Activated naive CD8-positive, alpha-beta T cell treated with anti-CD3 and anti-CD28 coated beads, Interleukin-2, amount 50 U/mL, for 24 hours (primary cell): ENCODE data around the gene EDRF1.

Source experiments
- ATAC-seq: fragments of 150-1000 bp; cut with Tn5 transposase; one replicate; pipeline ENCODE4 v1.10.0; 2021
- DNase-seq: peaks from one replicate; pipeline ENCODE4 v3.0.0; 2021
- H3K27ac Mint-ChIP-seq: one replicate; pipeline ENCODE4 v1.8.0; 2021; ENCODE audit warnings: mild to moderate bottlenecking, mixed read lengths
- H3K27me3 Mint-ChIP-seq: one replicate; pipeline ENCODE4 v1.8.0; 2021; ENCODE audit warnings: mixed read lengths
- H3K36me3 Mint-ChIP-seq: one replicate; pipeline ENCODE4 v1.8.0; 2021; ENCODE audit warnings: low read depth, mixed read lengths
- H3K4me1 Mint-ChIP-seq: one replicate; pipeline ENCODE4 v1.8.0; 2021; ENCODE audit warnings: mixed read lengths
- H3K4me3 Mint-ChIP-seq: one replicate; pipeline ENCODE4 v1.8.0; 2021; ENCODE audit warnings: mild to moderate bottlenecking, moderate library complexity, mixed read lengths
- H3K9me3 Mint-ChIP-seq: one replicate; pipeline ENCODE4 v1.8.0; 2021; ENCODE audit warnings: mixed read lengths

The EDRF1 gene

GRCh38 chr10:125782616-125783015, 63.1 kb downstream of the EDRF1 start:
- H3K9me3 Mint-ChIP-seq, result no peaks in the 10 kb centered on the region
- H3K36me3 Mint-ChIP-seq, result no peaks in the 10 kb centered on the region
- no peak overlapping the region for H3K4me3 Mint-ChIP-seq

GRCh38 chr10:125783408-125783807, 63.9 kb downstream of the EDRF1 start:
- Mint-ChIP-seq H3K4me3 (no peak overlapping the region), H3K9me3 (no peaks in the 10 kb centered on the region), H3K36me3 (no peaks in the 10 kb centered on the region), H3K27ac (no peak overlapping the region), H3K4me1 (peaks cover 14% of the 10 kb centered on the region), H3K27me3 (no peaks in the 10 kb centered on the region)
- no peak for ATAC-seq
- no peak for DNase-seq

More at GRCh38 chr10:125782616-125783015, 63.1 kb downstream of the EDRF1 start:
- Mint-ChIP-seq H3K4me1 (peaks cover 6% of the 10 kb centered on the region), H3K27me3 (no peaks in the 10 kb centered on the region), H3K27ac (no peak overlapping the region)
- no peak for DNase-seq
- ATAC-seq, result peak; percentile 44

GRCh38 chr10:125783957-125784356, 64.4 kb downstream of the EDRF1 start:
- H3K36me3 Mint-ChIP-seq, result no peaks in the 10 kb centered on the region
- no peaks in the 10 kb centered on the region for H3K9me3 Mint-ChIP-seq
- no peak overlapping the region for H3K4me3 Mint-ChIP-seq
- H3K27ac Mint-ChIP-seq, result no peak overlapping the region
- H3K27me3 Mint-ChIP-seq, result no peaks in the 10 kb centered on the region
- peaks cover 18% of the 10 kb centered on the region for H3K4me1 Mint-ChIP-seq
- DNase-seq, result no peak
- no peak for ATAC-seq

GRCh38 chr10:125785791-125786190, 66.3 kb downstream of the EDRF1 start:
- DNase-seq (no peak), ATAC-seq (no peak)
- H3K27ac Mint-ChIP-seq, result no peak overlapping the region
- H3K27me3 Mint-ChIP-seq, result no peaks in the 10 kb centered on the region
- H3K36me3 Mint-ChIP-seq, result no peaks in the 10 kb centered on the region
- no peaks in the 10 kb centered on the region for H3K9me3 Mint-ChIP-seq
- peaks cover 20% of the 10 kb centered on the region for H3K4me1 Mint-ChIP-seq
- H3K4me3 Mint-ChIP-seq, result no peak overlapping the region

- ATAC-seq (peak; percentile 22), DNase-seq (no peak)
- peaks cover 20% of the 10 kb centered on the region for H3K4me1 Mint-ChIP-seq
- peaks cover 11% of the 10 kb centered on the region for H3K36me3 Mint-ChIP-seq
- H3K27ac Mint-ChIP-seq, result no peak overlapping the region
- no peak overlapping the region for H3K4me3 Mint-ChIP-seq
- H3K27me3 Mint-ChIP-seq, result no peaks in the 10 kb centered on the region
- H3K9me3 Mint-ChIP-seq, result no peaks in the 10 kb centered on the region
These were observed 68.9 kb downstream of the EDRF1 start for GRCh38 chr10:125788156-125789034.

GRCh38 chr10:125792342-125793300, 73.1 kb downstream of the EDRF1 start:
- Mint-ChIP-seq H3K4me1 (peaks cover 14% of the 10 kb centered on the region), H3K4me3 (no peak overlapping the region), H3K27me3 (no peaks in the 10 kb centered on the region), H3K36me3 (peaks cover 14% of the 10 kb centered on the region), H3K27ac (no peak overlapping the region), H3K9me3 (no peaks in the 10 kb centered on the region)
- no peak for DNase-seq
- ATAC-seq, result no peak

- Mint-ChIP-seq H3K36me3 (peaks cover 16% of the 10 kb centered on the region), H3K27ac (no peak overlapping the region), H3K4me3 (no peak overlapping the region), H3K4me1 (peaks cover under 1% of the 10 kb centered on the region), H3K9me3 (no peaks in the 10 kb centered on the region), H3K27me3 (no peaks in the 10 kb centered on the region)
- ATAC-seq, result no peak
- DNase-seq, result no peak
These were observed 75.6 kb downstream of the EDRF1 start for GRCh38 chr10:125795128-125795527.

- Mint-ChIP-seq H3K4me3 (no peak overlapping the region), H3K9me3 (no peaks in the 10 kb centered on the region), H3K27me3 (no peaks in the 10 kb centered on the region), H3K27ac (no peak overlapping the region), H3K4me1 (no peaks in the 10 kb centered on the region), H3K36me3 (peaks cover 16% of the 10 kb centered on the region)
- no peak for DNase-seq
- ATAC-seq, result no peak
These were observed 76.2 kb downstream of the EDRF1 start for GRCh38 chr10:125795637-125796190.

- no peaks in the 10 kb centered on the region for H3K27me3 Mint-ChIP-seq
- ATAC-seq (no peak), DNase-seq (no peak)
- no peak overlapping the region for H3K4me3 Mint-ChIP-seq
- H3K27ac Mint-ChIP-seq, result no peak overlapping the region
- H3K4me1 Mint-ChIP-seq, result no peaks in the 10 kb centered on the region
- peaks cover 5% of the 10 kb centered on the region for H3K36me3 Mint-ChIP-seq
- H3K9me3 Mint-ChIP-seq, result no peaks in the 10 kb centered on the region
These were observed 77.9 kb downstream of the EDRF1 start for GRCh38 chr10:125797424-125797823.

- no peak for DNase-seq
These were observed 78.6 kb downstream of the EDRF1 start for GRCh38 chr10:125797994-125798662.

GRCh38 chr10:125799451-125800182, 80.1 kb downstream of the EDRF1 start:
- DNase-seq, result no peak
- Mint-ChIP-seq H3K27ac (no peak overlapping the region), H3K9me3 (no peaks in the 10 kb centered on the region), H3K4me1 (peaks cover 2% of the 10 kb centered on the region), H3K27me3 (no peaks in the 10 kb centered on the region), H3K36me3 (peaks cover 2% of the 10 kb centered on the region), H3K4me3 (no peak overlapping the region)
- ATAC-seq, result no peak

More at GRCh38 chr10:125797994-125798662, 78.6 kb downstream of the EDRF1 start:
- Mint-ChIP-seq H3K27ac (no peak overlapping the region), H3K4me1 (peaks cover 2% of the 10 kb centered on the region), H3K9me3 (no peaks in the 10 kb centered on the region), H3K27me3 (no peaks in the 10 kb centered on the region), H3K36me3 (peaks cover 4% of the 10 kb centered on the region), H3K4me3 (no peak overlapping the region)
- ATAC-seq, result no peak

GRCh38 chr10:125801574-125801973, 82.1 kb downstream of the EDRF1 start:
- DNase-seq (no peak), ATAC-seq (no peak)
- H3K36me3 Mint-ChIP-seq, result peaks cover 2% of the 10 kb centered on the region
- peaks cover 2% of the 10 kb centered on the region for H3K4me1 Mint-ChIP-seq
- H3K4me3 Mint-ChIP-seq, result no peak overlapping the region
- H3K9me3 Mint-ChIP-seq, result no peaks in the 10 kb centered on the region
- H3K27me3 Mint-ChIP-seq, result no peaks in the 10 kb centered on the region
- no peak overlapping the region for H3K27ac Mint-ChIP-seq

GRCh38 chr10:125802131-125802530, 82.6 kb downstream of the EDRF1 start:
- Mint-ChIP-seq H3K36me3 (peaks cover 2% of the 10 kb centered on the region), H3K4me1 (peaks cover 2% of the 10 kb centered on the region), H3K27me3 (no peaks in the 10 kb centered on the region), H3K27ac (no peak overlapping the region), H3K9me3 (no peaks in the 10 kb centered on the region), H3K4me3 (no peak overlapping the region)
- DNase-seq, result no peak
- ATAC-seq, result no peak
